Activated CD4-positive, alpha-beta T cell treated with anti-CD3 and anti-CD28 coated beads, Interleukin-2, amount 50 U/mL, for 48 hours (primary cell): ENCODE results near the gene CDK5RAP2.

Experiments
- DNase-seq, 2 experiments: peaks; one replicate each; pipeline ENCODE4 v3.0.0-alpha.2; 2020

The CDK5RAP2 gene

GRCh38 chr9:120434532-120434931, 145.4 kb downstream of the CDK5RAP2 start:
- no peak for DNase-seq

- no peak for DNase-seq
Observed at GRCh38 chr9:120433701-120434100, 146.3 kb downstream of the CDK5RAP2 start.

GRCh38 chr9:120432600-120432999, 147.4 kb downstream of the CDK5RAP2 start:
- DNase-seq: no peak

GRCh38 chr9:120431268-120431667, 148.7 kb downstream of the CDK5RAP2 start:
- no peak for DNase-seq

- no peak for DNase-seq
Observed at GRCh38 chr9:120424248-120424647, 155.7 kb downstream of the CDK5RAP2 start.

GRCh38 chr9:120423812-120424211, 156.2 kb downstream of the CDK5RAP2 start:
- no peak for DNase-seq

- no peak for DNase-seq
Observed at GRCh38 chr9:120421977-120422376, 158.0 kb downstream of the CDK5RAP2 start.

- DNase-seq: no peak
Observed at GRCh38 chr9:120418315-120418714, 161.7 kb downstream of the CDK5RAP2 start.

GRCh38 chr9:120416781-120417427, 163.1 kb downstream of the CDK5RAP2 start:
- DNase-seq: no peak

GRCh38 chr9:120413121-120414048, 166.6 kb downstream of the CDK5RAP2 start:
- no peak for DNase-seq

GRCh38 chr9:120412425-120412951, 167.5 kb downstream of the CDK5RAP2 start:
- DNase-seq: no peak

- DNase-seq: no peak
Observed at GRCh38 chr9:120411862-120412424, 168.0 kb downstream of the CDK5RAP2 start.

- DNase-seq: no peak
Observed at GRCh38 chr9:120410925-120411501, 169.0 kb downstream of the CDK5RAP2 start.

GRCh38 chr9:120408680-120409258, 171.2 kb downstream of the CDK5RAP2 start:
- DNase-seq: no peak

GRCh38 chr9:120405860-120406259, 174.1 kb downstream of the CDK5RAP2 start:
- no peak for DNase-seq

GRCh38 chr9:120405134-120405533, 174.8 kb downstream of the CDK5RAP2 start:
- DNase-seq: no peak

GRCh38 chr9:120403543-120403856, 176.5 kb downstream of the CDK5RAP2 start:
- DNase-seq: no peak

GRCh38 chr9:120402741-120403542, 177.0 kb downstream of the CDK5RAP2 start:
- DNase-seq: no peak

- DNase-seq: no peak
Observed at GRCh38 chr9:120399940-120400339, 180.0 kb downstream of the CDK5RAP2 start.

GRCh38 chr9:120398286-120398685, 181.7 kb downstream of the CDK5RAP2 start:
- no peak for DNase-seq

GRCh38 chr9:120397453-120397852, 182.5 kb downstream of the CDK5RAP2 start:
- DNase-seq: no peak

GRCh38 chr9:120396931-120397330, 183.0 kb downstream of the CDK5RAP2 start:
- DNase-seq: no peak
